Measurements from ENCODE around the gene ATP2A1.

- TF ChIP-seq CTCF (IDR thresholded peaks at IDR 0.05): no peak
- TF ChIP-seq ZFX (IDR thresholded peaks at IDR 0.05; ENCODE audit: borderline replicate concordance): no peak
Observed at GRCh38 chr16:28879841-28880588, 1.7 kb downstream of the ATP2A1 start.
